Body of pancreas (tissue), 4 donors: ENCODE measurements around the gene GSC2. TPM values are rescaled to one million over a fixed set of nuclear protein-coding genes. Genes with fewer than 3 reads are reported as not detected.

ENCODE experiments used
- ATAC-seq: fragments of 150-250 bp; one replicate; pipeline ENCODE4 v1.9.1; 2016
- DNase-seq, 4 donors: peaks; one replicate each; pipeline ENCODE4 v3.0.0-alpha.2; 2019
- H3K27ac ChIP-seq, 4 donors: fragments of 200-600 bp; sonication (generic); 1 replicate in 3 of 4; 2 replicates in 1 of 4; pipeline versions ENCODE4 v1.5.1 to v1.6.1; 2016 to 2019; ENCODE audit warnings: mild to moderate bottlenecking in 1 of 4, mixed read lengths in 1 of 4, moderate library complexity in 1 of 4
- H3K27me3 ChIP-seq, 2 donors: fragments of 200-600 bp; sonication (generic); one replicate each; pipeline ENCODE4 v1.6.0; 2016; ENCODE audit warnings: mild to moderate bottlenecking in 1 of 2
- H3K36me3 ChIP-seq, 2 donors: fragments of 200-600 bp; sonication (generic); replicated peaks in 1 of 2; 2 replicates each; pipeline ENCODE4 v1.5.1; 2016; ENCODE audit warnings: low read depth in 2 of 2; ENCODE audit not compliant: insufficient read depth in 1 of 2
- H3K4me1 ChIP-seq: fragments of 200-600 bp; sonication (generic); one replicate; pipeline ENCODE4 v1.6.0; 2016
- H3K4me3 ChIP-seq, 2 donors: fragments of 200-600 bp; sonication (generic); 1 replicate in 1 of 2; 2 replicates in 1 of 2; pipeline ENCODE4 v1.5.1; 2016 to 2019
- H3K9me3 ChIP-seq, 3 donors: fragments of 200-600 bp; sonication (generic); 1 replicate in 2 of 3; 2 replicates in 1 of 3; pipeline ENCODE4 v1.5.1; 2016
- POLR2A ChIP-seq, 3 donors: fragments of 450-650 bp; IDR thresholded peaks; one replicate each; pipeline ENCODE4 v1.6.1; 2016; ENCODE audit warnings: antibody characterized with exemption in 3 of 3, mild to moderate bottlenecking in 2 of 3
- WGBS, 2 donors: methylation state at CpG; one replicate each; pipeline ENCODE4 v1.1.5; 2017; 5-methylcytosine and 5-hydroxymethylcytosine counted together
- intact Hi-C: fragments of 100-400 bp; cut with DNase I; formaldehyde crosslinking; loops from one replicate; pipeline ENCODE4 v1.15.1; 2023
- total RNA-seq, 2 donors: library from RNA; depleted of rRNA; stranded (reverse); fragments of >200 nt; gene quantifications; one replicate each; pipeline ENCODE4 v1.1.0, GENCODE V29; 2016
- TF ChIP-seq, protein P1 (sequence below), 7 experiments: fragments of 450-650 bp in 4 of 7; fragments of 200-600 bp in 3 of 7; sonication (generic) in 3 of 7; IDR thresholded peaks; one replicate each; pipeline ENCODE4 v1.5.1; 2016 to 2019; ENCODE audit warnings: antibody characterized with exemption in 7 of 7

Gene GSC2
- total RNA-seq, 2 donors from 2014 or later = not detected

- intact Hi-C loops = no loop called here
- peaks cover 52% of the 10 kb centered on the region for H3K4me1 ChIP-seq
These were observed 28.4 kb downstream of the GSC2 start for GRCh38 chr22:19121631-19122142.

DNA sequence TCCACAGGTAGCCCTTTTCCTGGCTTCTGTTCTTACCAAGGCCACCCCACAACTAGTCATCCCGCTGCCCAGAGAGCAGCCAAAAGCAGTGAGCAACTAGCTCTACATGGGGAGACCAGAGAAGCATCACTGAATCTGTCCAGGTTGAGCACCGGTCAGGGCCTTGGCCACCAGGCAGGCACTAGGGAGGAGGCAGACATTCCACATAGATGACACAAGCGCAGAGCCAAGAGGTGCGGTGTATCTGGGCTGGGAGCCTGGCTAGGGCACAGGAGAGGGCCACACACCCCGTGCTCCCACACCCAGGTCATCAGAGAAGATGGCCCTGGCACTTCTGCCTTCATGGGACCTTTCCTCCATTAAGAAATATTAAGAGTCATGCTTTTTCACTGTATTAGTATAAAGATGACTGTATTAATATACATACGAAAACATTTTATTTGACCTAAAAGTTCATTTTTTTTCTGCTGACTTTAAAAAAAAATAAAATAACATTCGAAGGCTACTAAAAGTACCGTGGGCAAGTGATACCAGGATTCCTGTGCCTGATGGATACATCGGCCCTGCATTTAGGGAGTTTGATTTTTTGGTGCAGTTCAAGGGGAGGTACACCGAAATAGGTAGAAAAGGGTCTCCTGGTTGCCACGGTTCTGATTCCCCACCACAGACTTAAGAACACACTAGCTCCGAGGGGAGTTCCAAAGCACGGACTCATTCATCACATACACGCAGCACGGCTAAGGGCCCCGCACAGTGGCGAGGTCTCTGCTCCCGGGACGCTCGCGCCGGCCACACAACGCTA is 29.1 kb downstream of the GSC2 start:
- no peaks in the 10 kb centered on the region for H3K27me3 ChIP-seq
- H3K27ac ChIP-seq = peak overlapping the region; percentile 94 to 99 (median 98)
- ATAC-seq = peak; percentile 66
- WGBS, 2 donors = 7 to 8% methylated on average over 13 to 23 of the region's 23 CpGs
- peaks cover 59% of the 10 kb centered on the region for H3K4me1 ChIP-seq
- peak; percentile 81 to 88 (median 83) for DNase-seq
- intact Hi-C loops = no loop called here
- peak overlapping the region; percentile 58 to 83 for H3K4me3 ChIP-seq
- TF ChIP-seq, protein P1, sequence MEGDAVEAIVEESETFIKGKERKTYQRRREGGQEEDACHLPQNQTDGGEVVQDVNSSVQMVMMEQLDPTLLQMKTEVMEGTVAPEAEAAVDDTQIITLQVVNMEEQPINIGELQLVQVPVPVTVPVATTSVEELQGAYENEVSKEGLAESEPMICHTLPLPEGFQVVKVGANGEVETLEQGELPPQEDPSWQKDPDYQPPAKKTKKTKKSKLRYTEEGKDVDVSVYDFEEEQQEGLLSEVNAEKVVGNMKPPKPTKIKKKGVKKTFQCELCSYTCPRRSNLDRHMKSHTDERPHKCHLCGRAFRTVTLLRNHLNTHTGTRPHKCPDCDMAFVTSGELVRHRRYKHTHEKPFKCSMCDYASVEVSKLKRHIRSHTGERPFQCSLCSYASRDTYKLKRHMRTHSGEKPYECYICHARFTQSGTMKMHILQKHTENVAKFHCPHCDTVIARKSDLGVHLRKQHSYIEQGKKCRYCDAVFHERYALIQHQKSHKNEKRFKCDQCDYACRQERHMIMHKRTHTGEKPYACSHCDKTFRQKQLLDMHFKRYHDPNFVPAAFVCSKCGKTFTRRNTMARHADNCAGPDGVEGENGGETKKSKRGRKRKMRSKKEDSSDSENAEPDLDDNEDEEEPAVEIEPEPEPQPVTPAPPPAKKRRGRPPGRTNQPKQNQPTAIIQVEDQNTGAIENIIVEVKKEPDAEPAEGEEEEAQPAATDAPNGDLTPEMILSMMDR (IDR thresholded peaks at IDR 0.05) = no peak
- TF ChIP-seq POLR2A (IDR thresholded peaks at IDR 0.05) = peak; percentile 20 to 76 (median 62)
- no peaks in the 10 kb centered on the region for H3K36me3 ChIP-seq
- no peaks in the 10 kb centered on the region for H3K9me3 ChIP-seq

More at GRCh38 chr22:19121631-19122142, 28.4 kb downstream of the GSC2 start:
- WGBS, 2 donors = 0% methylated on average over 46 of the region's 47 CpGs; no CpG with 5 or more reads in 1 of the 2 donors
- peak overlapping the region; percentile 58 to 83 for H3K4me3 ChIP-seq
- DNase-seq (peak; percentile 74 to 81 (median 78)), ATAC-seq (peak; percentile 45)
- H3K9me3 ChIP-seq = no peaks in the 10 kb centered on the region
- no peaks in the 10 kb centered on the region for H3K27me3 ChIP-seq
- H3K36me3 ChIP-seq = no peaks in the 10 kb centered on the region
- TF ChIP-seq, protein P1 (IDR thresholded peaks at IDR 0.05) = no peak
- peak in 2 of 3 donors; percentile 58 to 62 for TF ChIP-seq POLR2A (IDR thresholded peaks at IDR 0.05)
- peak overlapping the region; percentile 94 to 99 (median 98) for H3K27ac ChIP-seq

DNA sequence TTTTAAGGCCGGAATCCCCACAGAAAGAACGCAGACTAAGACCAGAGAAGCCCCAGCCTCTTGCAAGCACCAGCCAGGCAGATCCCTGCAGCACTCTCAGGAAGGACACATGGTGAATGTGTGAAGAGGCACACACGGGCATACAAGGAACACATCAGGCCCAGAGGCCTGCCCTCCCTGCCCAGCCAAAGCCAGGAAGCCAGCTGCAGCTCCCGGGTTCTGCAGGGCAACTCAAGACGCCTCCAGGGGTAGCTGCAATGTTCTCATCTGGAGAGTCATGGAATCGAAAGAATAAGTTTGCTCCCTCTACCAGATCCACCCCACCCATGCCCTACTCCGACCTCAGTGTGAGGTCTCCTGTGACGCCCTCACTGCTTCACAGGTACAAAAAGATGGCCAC is 30.1 kb downstream of the GSC2 start:
- 45 to 52% methylated on average over 3 to 8 of the region's 8 CpGs for WGBS, 2 donors
- Histone ChIP-seq H3K4me1 (peaks cover 69% of the 10 kb centered on the region), H3K4me3 (no peak overlapping the region), H3K9me3 (no peaks in the 10 kb centered on the region), H3K27me3 (no peaks in the 10 kb centered on the region), H3K36me3 (no peaks in the 10 kb centered on the region), H3K27ac (peak overlapping the region; percentile 94 to 99 (median 98))
- TF ChIP-seq, protein P1 (IDR thresholded peaks at IDR 0.05) = no peak
- TF ChIP-seq POLR2A (IDR thresholded peaks at IDR 0.05) = no peak
- intact Hi-C loops = no loop called here
- DNase-seq (no peak), ATAC-seq (no peak)

GRCh38 chr22:19118329-19118880 is 31.7 kb downstream of the GSC2 start:
- Histone ChIP-seq H3K27ac (peak overlapping the region; percentile 22 to 97 (median 42)), H3K4me1 (peaks cover 78% of the 10 kb centered on the region), H3K27me3 (no peaks in the 10 kb centered on the region), H3K4me3 (no peak overlapping the region), H3K36me3 (no peaks in the 10 kb centered on the region), H3K9me3 (no peaks in the 10 kb centered on the region)
- intact Hi-C loops = no loop called here
- 63 to 69% methylated on average over 3 to 4 of the region's 4 CpGs for WGBS, 2 donors
- DNase-seq (peak; percentile 59 to 74 (median 65)), ATAC-seq (no peak)
- TF ChIP-seq POLR2A (IDR thresholded peaks at IDR 0.05) = no peak
- TF ChIP-seq, protein P1 (IDR thresholded peaks at IDR 0.05) = no peak
